Fibroblast of mammary gland (primary cell): ENCODE measurements around the gene DSG3.

ENCODE experiments used
- DNase-seq: peaks from one replicate; pipeline ENCODE4 v3.0.0-alpha.2; 2010; ENCODE audit warnings: low read depth
- H3K4me3 ChIP-seq: 2 replicates; pipeline ENCODE4 v1.5.1; 2011; ENCODE audit warnings: low read depth, mild to moderate bottlenecking, low read length, moderate library complexity; ENCODE audit not compliant: control insufficient read depth
- TF ChIP-seq, protein P1 (sequence below): conservative IDR thresholded peaks from 2 replicates; pipeline ENCODE4 v1.5.1; 2011; ENCODE audit warnings: low read depth, low read length, inconsistent platforms; ENCODE audit not compliant: control insufficient read depth, insufficient read depth

The DSG3 gene

DNA sequence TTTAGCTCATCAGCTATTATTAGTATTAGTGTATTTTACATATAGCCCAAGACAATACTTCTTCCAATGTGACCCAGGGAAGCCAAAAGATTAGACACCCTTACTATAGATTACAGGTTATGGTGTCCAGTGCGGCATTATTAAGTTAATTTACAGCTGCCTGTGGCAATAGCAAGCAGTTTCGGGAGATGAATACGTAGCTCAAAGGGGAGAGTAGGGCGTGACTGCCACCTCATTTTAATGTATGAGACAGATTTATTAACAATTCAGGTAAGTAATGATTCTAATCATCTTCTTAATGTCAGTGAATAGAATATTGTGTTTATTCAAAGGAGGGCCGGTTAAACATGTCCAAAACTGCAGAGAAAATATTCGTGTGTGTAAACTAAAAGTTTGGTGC lies 6.8 kb upstream of the DSG3 start:
- no peak for DNase-seq
- TF ChIP-seq, protein P1, sequence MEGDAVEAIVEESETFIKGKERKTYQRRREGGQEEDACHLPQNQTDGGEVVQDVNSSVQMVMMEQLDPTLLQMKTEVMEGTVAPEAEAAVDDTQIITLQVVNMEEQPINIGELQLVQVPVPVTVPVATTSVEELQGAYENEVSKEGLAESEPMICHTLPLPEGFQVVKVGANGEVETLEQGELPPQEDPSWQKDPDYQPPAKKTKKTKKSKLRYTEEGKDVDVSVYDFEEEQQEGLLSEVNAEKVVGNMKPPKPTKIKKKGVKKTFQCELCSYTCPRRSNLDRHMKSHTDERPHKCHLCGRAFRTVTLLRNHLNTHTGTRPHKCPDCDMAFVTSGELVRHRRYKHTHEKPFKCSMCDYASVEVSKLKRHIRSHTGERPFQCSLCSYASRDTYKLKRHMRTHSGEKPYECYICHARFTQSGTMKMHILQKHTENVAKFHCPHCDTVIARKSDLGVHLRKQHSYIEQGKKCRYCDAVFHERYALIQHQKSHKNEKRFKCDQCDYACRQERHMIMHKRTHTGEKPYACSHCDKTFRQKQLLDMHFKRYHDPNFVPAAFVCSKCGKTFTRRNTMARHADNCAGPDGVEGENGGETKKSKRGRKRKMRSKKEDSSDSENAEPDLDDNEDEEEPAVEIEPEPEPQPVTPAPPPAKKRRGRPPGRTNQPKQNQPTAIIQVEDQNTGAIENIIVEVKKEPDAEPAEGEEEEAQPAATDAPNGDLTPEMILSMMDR = no peak
- H3K4me3 ChIP-seq = no peak overlapping the region

DNA sequence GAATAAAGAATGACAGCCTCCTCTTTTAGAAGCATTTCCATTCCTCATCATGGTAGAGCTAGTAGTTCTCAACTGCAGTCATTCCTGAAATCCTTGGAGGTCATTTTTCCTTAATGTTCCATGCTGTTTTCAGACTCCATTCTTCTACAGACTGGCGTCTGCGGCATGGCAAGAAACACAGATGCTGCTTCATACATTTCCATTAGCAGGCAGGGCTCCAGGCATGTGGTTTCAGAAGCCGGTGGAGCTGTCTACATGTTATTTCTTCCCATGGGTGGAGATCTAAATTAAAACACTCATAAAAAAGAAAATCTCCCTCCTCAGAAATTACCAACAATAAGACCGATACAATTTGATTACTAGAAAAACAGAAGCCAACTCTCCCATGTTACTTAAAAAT lies 6.0 kb upstream of the DSG3 start:
- no peak for DNase-seq
- no peak overlapping the region for H3K4me3 ChIP-seq
- TF ChIP-seq, protein P1 = no peak

DNA sequence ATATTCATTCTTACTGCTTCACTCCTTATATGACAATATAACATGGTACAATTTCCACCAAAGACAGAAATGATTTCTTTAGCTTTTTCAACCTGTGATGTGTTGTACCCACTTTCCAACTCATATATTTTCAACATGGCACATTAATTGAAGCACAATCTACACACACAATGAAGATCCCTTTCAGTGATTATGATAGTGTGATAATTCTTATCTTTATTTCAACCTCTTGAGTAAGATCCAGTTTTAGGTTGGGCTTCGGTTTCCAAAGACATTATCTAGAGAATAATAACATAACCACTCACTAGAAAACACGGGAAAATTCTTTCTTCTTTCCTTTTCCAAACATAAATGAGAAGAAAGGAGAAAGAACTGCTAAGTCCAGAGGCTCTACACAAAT lies 3.4 kb upstream of the DSG3 start:
- DNase-seq = no peak
- TF ChIP-seq, protein P1 = no peak

DNA sequence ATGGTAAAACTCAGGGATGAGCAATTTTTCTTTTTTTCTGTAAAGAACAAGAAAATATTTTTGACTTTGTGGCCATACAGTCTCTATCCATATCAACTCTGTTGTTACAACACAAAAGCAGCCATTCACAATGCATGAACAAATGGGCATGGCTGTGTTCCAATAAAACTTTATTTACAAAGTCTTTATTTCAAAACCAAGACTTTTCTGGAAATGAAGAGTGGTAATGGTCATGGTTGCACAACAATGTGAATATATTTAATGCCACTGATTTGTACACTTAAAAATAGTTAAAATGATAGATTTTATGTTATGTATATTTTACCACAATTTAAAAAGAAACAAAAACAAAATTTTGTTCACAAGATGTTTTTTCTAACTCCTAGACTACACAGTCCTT lies 1.6 kb upstream of the DSG3 start:
- H3K4me3 ChIP-seq = no peak overlapping the region
- TF ChIP-seq, protein P1 = no peak
- DNase-seq = no peak

More for the DNA sequence above, 3.4 kb upstream of the DSG3 start:
- no peak overlapping the region for H3K4me3 ChIP-seq

DNA sequence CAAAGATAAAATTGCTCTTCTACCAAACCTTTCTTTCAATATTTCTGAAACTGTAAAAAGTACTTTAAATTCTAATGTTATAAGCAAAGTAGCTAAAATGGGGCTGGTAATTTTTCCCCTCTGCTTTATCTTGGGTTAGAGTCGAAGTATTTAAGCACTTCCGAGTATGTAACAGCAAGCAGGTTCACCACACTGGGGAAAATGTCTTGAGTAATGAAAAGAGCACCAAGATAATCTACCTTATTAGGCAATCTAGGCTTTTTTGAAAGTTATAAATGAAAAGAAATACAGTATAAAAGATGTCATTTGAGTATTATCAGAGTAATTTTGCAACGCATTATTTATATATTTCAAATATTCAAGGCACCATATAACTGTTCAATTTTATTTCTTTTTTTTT lies 687 bp upstream of the DSG3 start:
- DNase-seq = no peak
- TF ChIP-seq, protein P1 = no peak
- no peak overlapping the region for H3K4me3 ChIP-seq

DNA sequence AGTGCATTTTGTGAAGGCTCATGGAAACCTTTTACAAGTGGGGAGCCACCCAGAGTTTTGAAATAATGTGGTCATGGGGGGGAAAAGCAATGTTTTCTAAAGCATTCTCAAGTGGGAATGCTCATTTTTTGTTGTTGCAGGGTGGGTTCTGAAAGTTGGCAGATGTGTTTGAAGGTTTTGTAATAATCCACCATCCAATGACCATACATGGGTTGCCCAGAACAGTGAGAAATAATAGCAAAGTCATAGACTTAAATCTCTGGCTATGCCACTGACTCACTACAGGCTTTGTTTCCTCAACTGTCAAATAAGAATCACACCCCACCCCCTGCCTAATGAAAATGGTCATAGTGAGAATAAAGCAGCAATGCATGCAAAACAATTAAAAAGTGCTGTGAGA lies 2.9 kb downstream of the DSG3 start:
- no peak overlapping the region for H3K4me3 ChIP-seq
- DNase-seq = peak; percentile 66
- TF ChIP-seq, protein P1 = no peak

DNA sequence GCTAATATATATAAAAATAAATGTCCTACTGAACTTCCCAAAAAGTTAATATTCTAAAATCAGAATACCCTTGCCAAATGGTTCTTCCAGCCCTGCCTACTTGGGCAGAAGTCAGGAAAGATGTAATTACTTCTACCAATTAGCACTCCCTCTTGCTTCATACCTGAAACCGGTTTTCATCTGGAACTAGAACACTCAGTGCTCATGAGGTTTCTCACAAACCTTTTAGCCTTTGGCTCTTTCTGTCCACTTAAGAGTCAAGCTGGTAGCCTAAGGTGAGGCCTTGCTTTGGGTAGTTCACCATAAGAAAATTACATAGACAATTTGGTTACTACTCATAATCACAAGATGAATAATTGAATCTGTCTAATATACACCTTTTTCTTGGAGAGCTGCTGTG lies 4.1 kb downstream of the DSG3 start:
- no peak overlapping the region for H3K4me3 ChIP-seq
- TF ChIP-seq, protein P1 = no peak
- DNase-seq = no peak
